Dedifferentiated amniotic fluid mesenchymal stem cell (primary cell): ENCODE data around the gene DMXL1.

ENCODE experiments used
- DNase-seq: peaks from one replicate; pipeline ENCODE4 v3.0.0-alpha.2; 2016; ENCODE audit errors: extremely low spot score

The DMXL1 gene

DNA sequence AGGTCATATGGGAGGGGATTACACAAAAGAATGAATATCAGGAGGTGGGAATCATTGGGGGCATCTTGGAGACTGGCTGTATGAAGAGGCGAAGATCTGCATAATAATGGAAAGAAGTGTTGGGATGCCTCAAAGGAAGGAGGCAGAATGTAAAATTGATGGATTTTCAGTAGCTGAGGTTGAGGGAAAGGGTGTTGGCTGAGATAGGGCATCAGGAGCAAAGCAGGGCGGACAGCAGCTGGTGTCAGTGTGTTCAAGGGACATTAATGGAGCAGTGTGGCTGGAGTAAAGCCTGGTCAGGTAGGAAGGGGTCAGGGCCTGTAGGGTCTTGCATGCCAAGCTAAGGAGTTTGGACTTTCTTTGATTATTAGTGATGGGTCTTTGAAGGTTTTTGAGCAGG, 219.7 kb downstream of the DMXL1 start:
- no peak for DNase-seq

- no peak for DNase-seq
These were observed 220.2 kb downstream of the DMXL1 start for GRCh38 chr5:119291056-119291455.

DNA sequence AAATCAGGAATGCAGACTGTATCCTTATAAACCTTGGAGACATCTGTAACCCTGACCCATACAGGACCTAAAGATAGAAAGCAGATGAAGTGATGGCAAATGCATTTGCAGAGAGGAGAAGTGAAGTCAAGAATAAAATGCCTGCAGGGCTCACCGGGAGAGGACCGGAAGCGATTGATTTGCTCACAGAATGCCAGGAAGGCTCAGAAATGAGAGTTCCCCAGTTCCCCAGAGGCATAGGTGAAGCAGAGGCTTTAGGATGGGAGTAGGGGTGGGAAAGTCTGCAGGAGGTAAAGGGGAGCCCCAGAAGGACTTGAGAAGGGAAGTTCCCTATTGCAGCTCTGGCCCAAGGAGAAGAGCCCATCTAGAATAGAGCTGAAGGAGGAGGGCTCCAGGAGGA, 221.0 kb downstream of the DMXL1 start:
- no peak for DNase-seq

DNA sequence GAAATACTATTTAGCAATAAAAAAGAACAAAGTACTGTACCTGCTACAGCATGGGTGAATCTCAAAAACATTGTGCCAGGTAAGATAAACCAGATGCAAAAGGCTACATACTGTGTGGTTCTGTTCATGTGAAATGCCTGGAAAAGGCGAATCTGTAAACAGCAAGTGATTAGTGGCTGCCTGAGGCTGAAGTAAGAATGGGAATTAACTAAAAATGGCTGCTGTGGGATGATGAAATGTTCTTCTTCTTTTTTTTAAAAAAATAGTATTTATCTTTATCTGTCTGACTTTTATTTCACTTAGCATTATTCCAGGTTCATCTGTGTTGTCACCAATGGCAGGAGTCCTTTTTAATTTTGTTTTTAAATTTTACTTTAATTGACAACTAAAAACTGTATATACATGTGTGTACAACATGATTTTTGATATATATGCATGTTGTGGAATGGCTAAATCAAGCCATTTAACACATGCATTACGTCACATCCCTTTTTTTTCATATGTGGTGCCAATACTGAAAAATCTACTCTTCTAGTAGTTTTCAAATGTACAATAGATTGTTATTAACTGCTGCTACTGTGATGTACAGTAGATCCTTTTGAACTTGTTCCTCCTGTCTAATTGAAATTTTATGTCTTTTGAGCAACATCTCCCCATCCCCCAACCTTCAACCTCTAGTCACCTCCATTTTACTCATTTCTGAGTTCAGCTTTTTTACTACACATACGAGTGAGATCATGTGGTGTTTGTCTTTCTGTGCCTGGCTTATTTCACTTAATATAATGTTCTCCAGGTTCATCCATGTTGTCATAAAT, 222.0 kb downstream of the DMXL1 start:
- no peak for DNase-seq

- DNase-seq: no peak
These were observed 222.6 kb downstream of the DMXL1 start for GRCh38 chr5:119293516-119293829.
